ENCODE measurements around the gene HEPH.

HEPH gene

DNA sequence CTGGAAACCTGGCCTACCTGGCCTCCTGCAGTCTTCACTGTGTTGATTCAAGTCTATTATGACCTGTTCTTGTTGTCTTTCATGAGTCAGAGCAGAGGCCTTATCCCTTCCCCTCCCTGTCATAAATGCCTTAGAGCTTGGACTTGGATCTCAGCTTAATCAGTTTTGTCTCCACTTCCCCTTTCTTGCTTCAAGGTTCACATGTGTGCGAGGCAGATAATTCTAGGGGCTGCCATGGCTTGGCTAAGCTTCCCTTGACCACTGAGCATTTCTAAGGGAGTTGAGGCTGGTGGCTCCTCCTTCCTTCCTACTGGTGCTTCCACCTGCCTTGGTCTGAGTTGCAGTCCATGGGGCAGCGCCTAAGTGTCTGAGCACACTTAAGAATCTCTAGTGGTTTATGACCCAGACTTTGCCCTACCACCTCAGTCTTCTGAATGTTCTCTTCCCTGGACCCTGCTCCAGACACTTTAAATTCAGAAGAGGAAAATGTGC lies 1.7 kb upstream of the HEPH start:
- Histone ChIP-seq H2AFZ (ENCODE audit: low read depth) (no peak overlapping the region), H3K9ac (no peak overlapping the region), H3K4me3 (IDR thresholded peaks at IDR 0.05; ENCODE audit: insufficient read depth, low read depth, low read length) (no peak overlapping the region), H3K36me3 (ENCODE audit: insufficient read depth) (no peaks in the 10 kb centered on the region), H3K79me2 (ENCODE audit: insufficient read depth, low read depth) (no peaks in the 10 kb centered on the region), H3K27ac (no peak overlapping the region), H3K4me2 (no peak overlapping the region), H3K4me1 (ENCODE audit: low read depth, poor library complexity, severe bottlenecking) (no peaks in the 10 kb centered on the region), H4K20me1 (ENCODE audit: insufficient read depth) (no peaks in the 10 kb centered on the region), H3K27me3 (ENCODE audit: insufficient read depth, low read depth) (no peaks in the 10 kb centered on the region)
- TF ChIP-seq, protein P1, sequence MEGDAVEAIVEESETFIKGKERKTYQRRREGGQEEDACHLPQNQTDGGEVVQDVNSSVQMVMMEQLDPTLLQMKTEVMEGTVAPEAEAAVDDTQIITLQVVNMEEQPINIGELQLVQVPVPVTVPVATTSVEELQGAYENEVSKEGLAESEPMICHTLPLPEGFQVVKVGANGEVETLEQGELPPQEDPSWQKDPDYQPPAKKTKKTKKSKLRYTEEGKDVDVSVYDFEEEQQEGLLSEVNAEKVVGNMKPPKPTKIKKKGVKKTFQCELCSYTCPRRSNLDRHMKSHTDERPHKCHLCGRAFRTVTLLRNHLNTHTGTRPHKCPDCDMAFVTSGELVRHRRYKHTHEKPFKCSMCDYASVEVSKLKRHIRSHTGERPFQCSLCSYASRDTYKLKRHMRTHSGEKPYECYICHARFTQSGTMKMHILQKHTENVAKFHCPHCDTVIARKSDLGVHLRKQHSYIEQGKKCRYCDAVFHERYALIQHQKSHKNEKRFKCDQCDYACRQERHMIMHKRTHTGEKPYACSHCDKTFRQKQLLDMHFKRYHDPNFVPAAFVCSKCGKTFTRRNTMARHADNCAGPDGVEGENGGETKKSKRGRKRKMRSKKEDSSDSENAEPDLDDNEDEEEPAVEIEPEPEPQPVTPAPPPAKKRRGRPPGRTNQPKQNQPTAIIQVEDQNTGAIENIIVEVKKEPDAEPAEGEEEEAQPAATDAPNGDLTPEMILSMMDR (conservative IDR thresholded peaks at IDR 0.05; ENCODE audit: low read depth, low read length), result no peak

DNA sequence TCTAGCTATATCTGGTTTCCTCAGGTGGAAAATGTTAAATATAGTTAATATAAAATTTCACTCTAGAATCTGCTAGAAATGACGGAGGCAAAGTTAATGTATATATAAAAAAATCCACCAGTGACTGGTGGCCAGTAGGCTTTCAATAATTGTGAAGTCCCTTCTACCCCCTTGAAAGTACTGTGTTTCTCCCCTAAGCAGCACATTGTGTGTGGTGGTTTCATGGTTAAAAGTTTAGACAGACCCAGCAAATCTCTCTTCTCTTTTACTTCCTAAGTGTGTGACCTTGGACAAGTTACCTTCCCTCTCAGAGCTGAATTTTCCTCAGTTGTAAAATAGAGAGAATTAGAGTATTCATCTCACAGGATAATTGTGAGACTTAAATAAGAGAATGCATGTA lies 600 bp upstream of the HEPH start:
- H3K27ac ChIP-seq, result no peak overlapping the region
- H3K27me3 ChIP-seq (ENCODE audit: insufficient read depth, low read depth), result no peaks in the 10 kb centered on the region
- no peaks in the 10 kb centered on the region for H3K4me1 ChIP-seq (ENCODE audit: low read depth, poor library complexity, severe bottlenecking)
- H3K36me3 ChIP-seq (ENCODE audit: insufficient read depth), result no peaks in the 10 kb centered on the region
- no peak overlapping the region for H3K4me2 ChIP-seq
- TF ChIP-seq, protein P1 (conservative IDR thresholded peaks at IDR 0.05; ENCODE audit: low read depth, low read length), result no peak
- H3K4me3 ChIP-seq (IDR thresholded peaks at IDR 0.05; ENCODE audit: insufficient read depth, low read depth, low read length), result no peak overlapping the region
- no peak overlapping the region for H2AFZ ChIP-seq (ENCODE audit: low read depth)
- H3K79me2 ChIP-seq (ENCODE audit: insufficient read depth, low read depth), result no peaks in the 10 kb centered on the region
- H4K20me1 ChIP-seq (ENCODE audit: insufficient read depth), result no peaks in the 10 kb centered on the region
- H3K9ac ChIP-seq, result no peak overlapping the region

DNA sequence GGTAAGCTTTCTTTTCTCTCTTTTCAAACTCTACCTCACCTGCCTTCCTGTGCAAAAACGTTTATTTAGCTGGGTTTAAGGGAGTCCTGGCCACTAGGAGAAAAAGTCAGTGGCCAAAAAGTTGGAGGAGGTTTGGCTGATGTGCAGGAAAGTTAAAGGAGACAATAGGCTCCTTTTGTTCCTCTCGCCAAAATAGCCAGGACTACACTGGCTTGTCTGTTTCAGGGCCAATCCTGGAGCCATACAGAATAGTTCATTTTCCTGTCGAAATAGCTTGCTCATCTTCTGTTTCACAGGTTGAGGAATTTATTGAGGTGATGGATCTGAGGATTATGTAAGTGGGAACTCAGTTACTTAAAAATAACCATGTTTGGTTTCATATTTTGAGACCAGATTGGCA lies 423 bp downstream of the HEPH start:
- Histone ChIP-seq H3K27ac (no peak overlapping the region), H3K79me2 (ENCODE audit: insufficient read depth, low read depth) (no peaks in the 10 kb centered on the region), H3K4me2 (no peak overlapping the region), H3K27me3 (ENCODE audit: insufficient read depth, low read depth) (no peaks in the 10 kb centered on the region), H3K4me1 (ENCODE audit: low read depth, poor library complexity, severe bottlenecking) (no peaks in the 10 kb centered on the region), H3K36me3 (ENCODE audit: insufficient read depth) (no peaks in the 10 kb centered on the region), H3K4me3 (IDR thresholded peaks at IDR 0.05; ENCODE audit: insufficient read depth, low read depth, low read length) (no peak overlapping the region), H3K9ac (no peak overlapping the region), H4K20me1 (ENCODE audit: insufficient read depth) (no peaks in the 10 kb centered on the region), H2AFZ (ENCODE audit: low read depth) (no peak overlapping the region)
- TF ChIP-seq, protein P1 (conservative IDR thresholded peaks at IDR 0.05; ENCODE audit: low read depth, low read length), result no peak

DNA sequence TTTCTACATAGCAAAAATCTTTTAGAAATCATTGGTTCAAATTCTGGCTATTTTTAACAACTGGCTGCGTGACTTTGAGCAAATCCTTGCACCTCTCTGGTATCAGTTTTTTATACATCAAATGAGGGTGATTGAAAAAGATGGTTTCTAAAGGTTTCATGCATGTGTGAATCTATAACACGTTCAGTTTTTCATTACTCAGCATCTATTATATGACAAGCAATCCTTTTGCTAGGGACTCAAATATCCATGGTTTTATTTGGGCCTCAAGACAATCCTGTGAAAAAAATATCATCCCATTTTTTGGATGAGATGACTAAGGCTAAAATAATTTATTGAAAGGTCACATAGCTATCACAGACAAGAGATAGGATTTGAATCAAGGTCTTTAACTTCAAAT lies 884 bp downstream of the HEPH start:
- no peak overlapping the region for H3K4me3 ChIP-seq (IDR thresholded peaks at IDR 0.05; ENCODE audit: insufficient read depth, low read depth, low read length)
- no peaks in the 10 kb centered on the region for H3K36me3 ChIP-seq (ENCODE audit: insufficient read depth)
- no peaks in the 10 kb centered on the region for H4K20me1 ChIP-seq (ENCODE audit: insufficient read depth)
- no peaks in the 10 kb centered on the region for H3K4me1 ChIP-seq (ENCODE audit: low read depth, poor library complexity, severe bottlenecking)
- no peaks in the 10 kb centered on the region for H3K27me3 ChIP-seq (ENCODE audit: insufficient read depth, low read depth)
- H2AFZ ChIP-seq (ENCODE audit: low read depth), result no peak overlapping the region
- no peaks in the 10 kb centered on the region for H3K79me2 ChIP-seq (ENCODE audit: insufficient read depth, low read depth)
- TF ChIP-seq, protein P1 (conservative IDR thresholded peaks at IDR 0.05; ENCODE audit: low read depth, low read length), result no peak
- H3K27ac ChIP-seq, result no peak overlapping the region
- H3K9ac ChIP-seq, result no peak overlapping the region
- no peak overlapping the region for H3K4me2 ChIP-seq
